Endothelial cell of umbilical vein (primary cell): Measurements from ENCODE around the gene PTGDR2. TPM values are rescaled to one million over a fixed set of nuclear protein-coding genes. Genes with fewer than 3 reads are reported as not detected.

ENCODE experiments used
- BruUV-seq: library from RNA; stranded (reverse); fragments of 400-500 nt; replicated peaks from 2 replicates; lab custom pipeline; 2021; lab: Mats Ljungman, UMichigan
- CTCF ChIA-PET: fragments of 300-600, 350-600 bp; sonication (Branson Sonifier 250); formaldehyde crosslinking; loops from one replicate; lab custom pipeline; 2021; ENCODE audit warnings: antibody characterized with exemption, inconsistent platforms; lab: Charles Lee
- POLR2A ChIA-PET: fragments of 300-600, 350-600 bp; sonication (Branson Sonifier 250); formaldehyde crosslinking; loops from one replicate; lab custom pipeline; 2021; ENCODE audit warnings: antibody characterized with exemption, inconsistent platforms; lab: Charles Lee
- DNase-seq: peaks from one replicate; pipeline ENCODE4 v3.0.0-alpha.2; 2011; ENCODE audit warnings: low read depth, low spot score
- FAIRE-seq: peaks from 2 replicates; lab custom pipeline; 2011; peaks lifted over from hg19 to GRCh38; lab: Jason Lieb, UNC
- H2AFZ ChIP-seq: 2 replicates; pipeline ENCODE4 v1.6.0; 2012; ENCODE audit warnings: low read depth, low read length, control low read depth, inconsistent platforms
- H3K27ac ChIP-seq: 2 replicates; pipeline ENCODE4 v1.5.1; 2011; ENCODE audit warnings: low read depth, mild to moderate bottlenecking, control low read depth, low read length, moderate library complexity; ENCODE audit not compliant: insufficient read depth
- H3K27me3 ChIP-seq, 2 experiments: 2 replicates each; pipeline versions ENCODE4 v1.6.0 to v1.6.1; 2011; ENCODE audit warnings: low read length in 2 of 2, mixed read lengths in 1 of 2; ENCODE audit not compliant: control insufficient read depth in 2 of 2, insufficient read depth in 2 of 2
- H3K36me3 ChIP-seq, 2 experiments: 2 replicates in 1 of 2; 3 replicates in 1 of 2; pipeline ENCODE4 v1.5.1; 2011; ENCODE audit warnings: low read length in 2 of 2, mild to moderate bottlenecking in 1 of 2, moderate library complexity in 1 of 2; ENCODE audit not compliant: control insufficient read depth in 2 of 2, insufficient read depth in 2 of 2; ENCODE audit errors: extremely low read depth in 1 of 2
- H3K4me1 ChIP-seq: 3 replicates; pipeline ENCODE4 v1.5.1; 2011; ENCODE audit warnings: mild to moderate bottlenecking, low read length; ENCODE audit not compliant: control insufficient read depth, insufficient read depth; ENCODE audit errors: extremely low read depth
- H3K4me2 ChIP-seq: 2 replicates; pipeline ENCODE4 v1.6.1; 2011; ENCODE audit warnings: low read length, control low read depth, mixed read lengths; ENCODE audit not compliant: insufficient read depth
- H3K4me3 ChIP-seq, 3 experiments: fragments of 200-600 bp in 1 of 3; sonication (generic), shearing (Covaris generic) in 1 of 3; replicated peaks in 1 of 3; 2 replicates each; pipeline ENCODE4 v1.5.1; 2011 to 2016; ENCODE audit warnings: control low read depth in 3 of 3, low read length in 3 of 3, mild to moderate bottlenecking in 2 of 3, inconsistent platforms in 1 of 3, low read depth in 1 of 3, moderate library complexity in 1 of 3; ENCODE audit not compliant: insufficient read depth in 1 of 3
- H3K79me2 ChIP-seq: 2 replicates; pipeline ENCODE4 v1.6.0; 2012; ENCODE audit warnings: low read length, inconsistent platforms; ENCODE audit not compliant: control insufficient read depth, insufficient read depth
- H3K9ac ChIP-seq: replicated peaks from 2 replicates; pipeline ENCODE3; 2011; ENCODE audit warnings: low read length, control low read depth; ENCODE audit not compliant: insufficient read depth; ENCODE audit errors: extremely low read depth
- H3K9me1 ChIP-seq: replicated peaks from 3 replicates; pipeline ENCODE4 v1.6.0; 2011; ENCODE audit warnings: mild to moderate bottlenecking, low read length; ENCODE audit not compliant: control insufficient read depth, insufficient read depth; ENCODE audit errors: extremely low read depth
- H3K9me3 ChIP-seq: replicated peaks from 2 replicates; pipeline ENCODE4 v1.5.1; 2012; ENCODE audit warnings: low read length, inconsistent platforms; ENCODE audit not compliant: control insufficient read depth, insufficient read depth
- H4K20me1 ChIP-seq: replicated peaks from 2 replicates; pipeline ENCODE3; 2011; ENCODE audit warnings: mild to moderate bottlenecking, low read length; ENCODE audit not compliant: control insufficient read depth, insufficient read depth; ENCODE audit errors: extremely low read depth
- CTCF ChIP-seq, 2 donors: IDR thresholded peaks; 1 replicate in 1 of 2; 2 replicates in 1 of 2; pipeline ENCODE4 v1.5.1; 2011; ENCODE audit warnings: low read length in 2 of 2, mild to moderate bottlenecking in 2 of 2, moderate library complexity in 2 of 2, control low read depth in 1 of 2, inconsistent platforms in 1 of 2, low read depth in 1 of 2; ENCODE audit not compliant: insufficient read depth in 1 of 2; ENCODE audit errors: extremely low read depth in 1 of 2
- EZH2 ChIP-seq: IDR thresholded peaks from 2 replicates; pipeline ENCODE4 v1.6.1; 2012; ENCODE audit warnings: borderline replicate concordance, low read depth, mild to moderate bottlenecking, moderate library complexity, low read length, inconsistent platforms; ENCODE audit not compliant: severe bottlenecking
- FOS ChIP-seq: IDR thresholded peaks from 2 replicates; pipeline ENCODE4 v1.6.1; 2011; ENCODE audit warnings: mild to moderate bottlenecking, low read length, moderate library complexity, borderline replicate concordance; ENCODE audit not compliant: insufficient read depth
- GATA2 ChIP-seq: IDR thresholded peaks from 2 replicates; pipeline ENCODE4 v1.7.0; 2011; ENCODE audit warnings: low read depth, mild to moderate bottlenecking, moderate library complexity, mixed read lengths, low read length; ENCODE audit not compliant: insufficient read length, insufficient read depth
- JUN ChIP-seq: IDR thresholded peaks from 2 replicates; pipeline ENCODE4 v1.6.1; 2011; ENCODE audit warnings: borderline replicate concordance, low read depth; ENCODE audit not compliant: insufficient read length, insufficient read depth
- MAX ChIP-seq: IDR thresholded peaks from 2 replicates; pipeline ENCODE4 v1.6.1; 2011; ENCODE audit not compliant: insufficient read depth, insufficient read length
- MYC ChIP-seq: IDR thresholded peaks from one replicate; pipeline ENCODE4 v1.6.1; 2011; ENCODE audit warnings: mild to moderate bottlenecking, low read depth, low read length
- POLR2A ChIP-seq: IDR thresholded peaks from 2 replicates; pipeline ENCODE4 v1.6.1; 2012; ENCODE audit warnings: low read depth, mild to moderate bottlenecking, control low read depth, low read length
- POLR2AphosphoS5 ChIP-seq: IDR thresholded peaks from 2 replicates; pipeline ENCODE4 v1.6.1; 2012; ENCODE audit warnings: low read depth, mild to moderate bottlenecking, control low read depth, low read length, moderate library complexity; ENCODE audit not compliant: insufficient read depth
- dilution Hi-C: fragments of 300-500 bp; cut with MboI; formaldehyde crosslinking; loops from one replicate; pipeline ENCODE4 v1.15.0; 2019; ENCODE audit warnings: low sequenced_read_pairs; ENCODE audit not compliant: extremely low pct_ligation_motif_present
- intact Hi-C: fragments of 100-400 bp; cut with micrococcal nuclease; formaldehyde crosslinking; loops from one replicate; pipeline ENCODE4 v1.10.0; 2022
- polyA plus RNA-seq, 4 experiments: library from polyadenylated mRNA; depleted of rRNA in 3 of 4; stranded (reverse) in 3 of 4; unstranded in 1 of 4; fragments of >200 nt; gene quantifications; 2 replicates each; pipeline versions ENCODE4 v1.2.1 to v1.2.3, GENCODE V29; 2011 to 2012; ENCODE audit warnings: missing spikeins in 1 of 4
- total RNA-seq: library from RNA; stranded (reverse); gene quantifications from 2 replicates; pipeline ENCODE4 v1.2.3, GENCODE V29; 2021

Gene PTGDR2
- total and polyA plus RNA-seq, 2 donors (not counting 3 experiments of a cell fraction or from before 2014, with no cell fraction given), result 0.15 TPM; not detected in 1

- Histone ChIP-seq H3K27me3 (no peaks in the 10 kb centered on the region), H3K27ac (no peak within 1 kb of the TSS), H4K20me1 (no peaks in the 10 kb centered on the region), H3K9ac (no peak within 1 kb of the TSS), H3K4me1 (no peaks in the 10 kb centered on the region), H3K36me3 (no peaks in the 10 kb centered on the region), H2AFZ (no peak within 1 kb of the TSS), H3K4me2 (no peak within 1 kb of the TSS), H3K4me3 (no peak within 1 kb of the TSS), H3K9me3 (no peaks in the 10 kb centered on the region), H3K9me1 (no peaks in the 10 kb centered on the region), H3K79me2 (no peaks in the 10 kb centered on the region)
- dilution Hi-C loops (no loop called here), intact Hi-C loops (no loop called here)
- TF ChIP-seq JUN (no peak), FOS (no peak), EZH2 (no peak), CTCF (IDR thresholded peaks at IDR 0.05; ENCODE audit: extremely low read depth in 1 of 2, insufficient read depth in 1 of 2, low read depth in 1 of 2, low read length in 2 of 2) (no peak), POLR2A (no peak), POLR2AphosphoS5 (no peak), MAX (no peak), MYC (no peak), GATA2 (no peak)
- BruUV-seq, result no TSS peak
- ChIA-PET POLR2A (no interaction called here), CTCF (interaction anchor here (1.2 to 2.2 kb wide), 6 partner anchors 12 to 36 kb away, joined by 3 to 11 read pairs (median 6); partner anchors contain the start of gene PTGDR2)
- DNase-seq, result no peak
- no peak for FAIRE-seq
Observed at GRCh38 chr11:60866911-60867870, 11.4 kb upstream of the PTGDR2 start, which contains the start of gene ZP1. Gene ZP1 (plus strand): TSS chr11:60867542. CDS start chr11:60867562, 20 bp downstream.
